ENCODE measurements around the gene CFHR5. TPM values are rescaled to one million over a fixed set of nuclear protein-coding genes. Genes with fewer than 3 reads are reported as not detected.
"Not testable (repeated sequence)": the region's sequence is repeated elsewhere in the genome, so short reads cannot be mapped to it uniquely, and the experiment has no call there.

The CFHR5 gene
- total RNA-seq, 3 donors from 2014 or later: not detected

GRCh38 chr1:197017558-197018146 is 40.3 kb downstream of the CFHR5 start:
- H3K36me3 ChIP-seq: no peaks in the 10 kb centered on the region
- intact Hi-C loops (cut with DNase I; ENCODE audit: low total_unique reads): no loop called here
- no peak for DNase-seq (ENCODE audit: low spot score in 2 of 2)

GRCh38 chr1:197021716-197022115 is 44.4 kb downstream of the CFHR5 start:
- H3K4me1 ChIP-seq: no peaks in the 10 kb centered on the region
- no peaks in the 10 kb centered on the region for H3K9me3 ChIP-seq
- TF ChIP-seq POLR2A (IDR thresholded peaks at IDR 0.05): no peak
- no peak for TF ChIP-seq POLR2AphosphoS5 (IDR thresholded peaks at IDR 0.05)
- TF ChIP-seq CTCF (IDR thresholded peaks at IDR 0.05): no peak
- no peak overlapping the region for H3K27ac ChIP-seq
- intact Hi-C loops (cut with DNase I; ENCODE audit: low total_unique reads): no loop called here
- H3K4me3 ChIP-seq: no peak overlapping the region
- H3K36me3 ChIP-seq: no peaks in the 10 kb centered on the region
- no peaks in the 10 kb centered on the region for H3K27me3 ChIP-seq
- no peak for DNase-seq (ENCODE audit: low spot score in 2 of 2)

More at GRCh38 chr1:197017558-197018146, 40.3 kb downstream of the CFHR5 start:
- no peaks in the 10 kb centered on the region for H3K4me1 ChIP-seq
- no peaks in the 10 kb centered on the region for H3K27me3 ChIP-seq
- TF ChIP-seq POLR2AphosphoS5 (IDR thresholded peaks at IDR 0.05) (no peak), POLR2A (IDR thresholded peaks at IDR 0.05) (no peak), CTCF (IDR thresholded peaks at IDR 0.05) (no peak)
- H3K9me3 ChIP-seq: no peaks in the 10 kb centered on the region
- H3K27ac ChIP-seq: no peak overlapping the region
- no peak overlapping the region for H3K4me3 ChIP-seq

- intact Hi-C loops (cut with DNase I; ENCODE audit: low total_unique reads): no loop called here
- H3K4me1 ChIP-seq: no peaks in the 10 kb centered on the region
- H3K27ac ChIP-seq: no peak overlapping the region
- DNase-seq (ENCODE audit: low spot score in 2 of 2): no peak
- no peaks in the 10 kb centered on the region for H3K9me3 ChIP-seq
- H3K4me3 ChIP-seq: no peak overlapping the region
- TF ChIP-seq CTCF (IDR thresholded peaks at IDR 0.05) (no peak), POLR2AphosphoS5 (IDR thresholded peaks at IDR 0.05) (no peak)
- H3K36me3 ChIP-seq: no peaks in the 10 kb centered on the region
- no peaks in the 10 kb centered on the region for H3K27me3 ChIP-seq
These were observed 47.1 kb downstream of the CFHR5 start for GRCh38 chr1:197024460-197024859.

- TF ChIP-seq CTCF (IDR thresholded peaks at IDR 0.05) (no peak), POLR2AphosphoS5 (IDR thresholded peaks at IDR 0.05) (no peak), POLR2A (IDR thresholded peaks at IDR 0.05) (no peak)
- no peak for DNase-seq (ENCODE audit: low spot score in 2 of 2)
- Histone ChIP-seq H3K9me3 (no peaks in the 10 kb centered on the region), H3K4me3 (no peak overlapping the region), H3K4me1 (no peaks in the 10 kb centered on the region), H3K27ac (no peak overlapping the region), H3K27me3 (no peaks in the 10 kb centered on the region), H3K36me3 (no peaks in the 10 kb centered on the region)
- intact Hi-C loops (cut with DNase I; ENCODE audit: low total_unique reads): no loop called here
These were observed 50.0 kb downstream of the CFHR5 start for GRCh38 chr1:197027359-197027758.

GRCh38 chr1:197029749-197030148 is 52.4 kb downstream of the CFHR5 start:
- Histone ChIP-seq H3K27me3 (no peaks in the 10 kb centered on the region), H3K9me3 (no peaks in the 10 kb centered on the region), H3K36me3 (no peaks in the 10 kb centered on the region), H3K27ac (no peak overlapping the region), H3K4me3 (no peak overlapping the region), H3K4me1 (no peaks in the 10 kb centered on the region)
- intact Hi-C loops (cut with DNase I; ENCODE audit: low total_unique reads): no loop called here
- no peak for TF ChIP-seq POLR2AphosphoS5 (IDR thresholded peaks at IDR 0.05)
- no peak for TF ChIP-seq CTCF (IDR thresholded peaks at IDR 0.05)
- TF ChIP-seq POLR2A (IDR thresholded peaks at IDR 0.05): no peak
- no peak for DNase-seq (ENCODE audit: low spot score in 2 of 2)

GRCh38 chr1:197034631-197035339 is 57.4 kb downstream of the CFHR5 start:
- H3K4me1 ChIP-seq; H3K27ac ChIP-seq; H3K27me3 ChIP-seq; H3K36me3 ChIP-seq; H3K4me3 ChIP-seq; DNase-seq (ENCODE audit: low spot score in 2 of 2); H3K9me3 ChIP-seq; intact Hi-C loops (cut with DNase I; ENCODE audit: low total_unique reads): not testable (repeated sequence)

All from breast epithelium (tissue), 4 donors.